HepG2 (cell line): Measurements from ENCODE around the gene ERBB3. TPM values are rescaled to one million over a fixed set of nuclear protein-coding genes. Genes with fewer than 3 reads are reported as not detected.
A peak's percentile ranks its signal among the peaks of the same experiment; 100 is the strongest.

Source experiments
- CREBL2 ChIP-seq: sonication (generic); formaldehyde crosslinking; IDR thresholded peaks from 2 replicates; pipeline ENCODE4 v1.8.1; 2023; ENCODE audit warnings: missing genetic modification reagents, mild to moderate bottlenecking, borderline replicate concordance
- CREM ChIP-seq, 2 experiments: sonication (generic) in 1 of 2; formaldehyde crosslinking in 1 of 2; IDR thresholded peaks; 2 replicates each; pipeline versions ENCODE4 v1.4.0 to v1.6.1; 2016 to 2020; ENCODE audit warnings: antibody characterized with exemption in 1 of 2, mild to moderate bottlenecking in 1 of 2, missing genetic modification reagents in 1 of 2
- EZH2 ChIP-seq: conservative IDR thresholded peaks from 2 replicates; pipeline ENCODE4 v1.6.1; 2012; ENCODE audit warnings: mild to moderate bottlenecking, low read depth, low read length, moderate library complexity
- HMGA1 ChIP-seq: sonication (generic); formaldehyde crosslinking; conservative IDR thresholded peaks from 2 replicates; pipeline ENCODE4 v1.4.0; 2020; ENCODE audit warnings: missing genetic modification reagents
- KDM3A ChIP-seq: IDR thresholded peaks from 2 replicates; pipeline ENCODE4 v1.6.1; 2018; ENCODE audit warnings: low read depth, missing compliant biosample characterization
- MYPOP ChIP-seq: sonication (generic); formaldehyde crosslinking; IDR thresholded peaks from 2 replicates; pipeline ENCODE4 v1.8.1; 2023; ENCODE audit warnings: mild to moderate bottlenecking, moderate library complexity, missing genetic modification reagents
- NFRKB ChIP-seq: fragments of 450-650 bp; IDR thresholded peaks from 2 replicates; pipeline ENCODE4 v1.6.1; 2017
- SIN3A ChIP-seq: IDR thresholded peaks from 2 replicates; pipeline ENCODE4 v1.6.1; 2011; ENCODE audit warnings: low read depth, mild to moderate bottlenecking, control low read depth, low read length, borderline replicate concordance
- THAP7 ChIP-seq: sonication (generic); formaldehyde crosslinking; IDR thresholded peaks from 2 replicates; pipeline ENCODE4 v1.8.1; 2023; ENCODE audit warnings: mild to moderate bottlenecking, missing genetic modification reagents
- ZFP41 ChIP-seq: sonication (generic); formaldehyde crosslinking; IDR thresholded peaks from 2 replicates; pipeline ENCODE4 v1.4.0; 2020; ENCODE audit warnings: mild to moderate bottlenecking, missing genetic modification reagents, borderline replicate concordance
- ZNF451 ChIP-seq: sonication (generic); formaldehyde crosslinking; IDR thresholded peaks from 2 replicates; pipeline ENCODE4 v1.5.0; 2020; ENCODE audit warnings: mild to moderate bottlenecking, missing genetic modification reagents
- ZNF557 ChIP-seq: sonication (generic); formaldehyde crosslinking; IDR thresholded peaks from 2 replicates; pipeline ENCODE4 v1.4.0; 2020; ENCODE audit warnings: missing genetic modification reagents
- ZNF572 ChIP-seq: sonication (generic); formaldehyde crosslinking; IDR thresholded peaks from 2 replicates; pipeline ENCODE4 v1.5.1; 2020; ENCODE audit warnings: mild to moderate bottlenecking, missing genetic modification reagents
- ZNF609 ChIP-seq: sonication (generic); formaldehyde crosslinking; IDR thresholded peaks from 2 replicates; pipeline ENCODE4 v1.4.0; 2020; ENCODE audit warnings: mild to moderate bottlenecking, missing genetic modification reagents, borderline replicate concordance
- ZNF674 ChIP-seq: sonication (generic); formaldehyde crosslinking; IDR thresholded peaks from 2 replicates; pipeline ENCODE4 v1.5.0; 2020; ENCODE audit warnings: low read depth, mild to moderate bottlenecking, missing genetic modification reagents
- ZNF784 ChIP-seq: sonication (generic); formaldehyde crosslinking; IDR thresholded peaks from 2 replicates; pipeline ENCODE4 v1.5.1; 2020; ENCODE audit warnings: missing genetic modification reagents, mild to moderate bottlenecking, borderline replicate concordance
- ZNF83 ChIP-seq: sonication (generic); formaldehyde crosslinking; IDR thresholded peaks from 2 replicates; pipeline ENCODE4 v1.4.0; 2020; ENCODE audit warnings: missing genetic modification reagents, mild to moderate bottlenecking, borderline replicate concordance
- polyA plus RNA-seq, 8 experiments: library from polyadenylated mRNA; depleted of rRNA in 3 of 8; stranded (reverse) in 7 of 8; unstranded in 1 of 8; fragments of >200 nt; fragmentation: Illumina TruSeq in 4 of 8; extraction: Trizol in 4 of 8; gene quantifications; 2 replicates each; pipeline versions ENCODE4 v1.2.1 to v1.2.3, GENCODE V29; 2011 to 2016; ENCODE audit warnings: low read depth in 4 of 8, missing spikeins in 1 of 8, mixed read lengths in 1 of 8; ENCODE audit not compliant: insufficient read depth in 1 of 8
- total RNA-seq, 5 experiments: library from RNA; depleted of rRNA; stranded (reverse); fragments of >200 nt; fragmentation: Illumina TruSeq; extraction: Trizol; gene quantifications; 2 replicates each; pipeline ENCODE4 v1.2.3, GENCODE V29; 2016; ENCODE audit warnings: low read depth in 1 of 5
- TF ChIP-seq, protein P1 (sequence below): sonication (generic); formaldehyde crosslinking; IDR thresholded peaks from 2 replicates; pipeline ENCODE4 v1.5.0; 2020; ENCODE audit warnings: missing genetic modification reagents

ERBB3 gene
- total and polyA plus RNA-seq, 2 of the 13 experiments (the other 11 are each of a cell fraction or from before 2014, with no cell fraction given) = 93.6 to 358 TPM

GRCh38 chr12:56104109-56104814, 24.3 kb downstream of the ERBB3 start, which contains the start of gene PA2G4 (continued):
- TF ChIP-seq ZNF784 (CRISPR knock-in tag) = peak; percentile 44; the same call in 1 of the 2 replicates
- TF ChIP-seq ZNF557 = 0 out of 2 replicates have a peak, but pooled peaks have one; percentile 53
- no peak for TF ChIP-seq ZNF83 (CRISPR knock-in tag)
- TF ChIP-seq NFRKB = no peak
- TF ChIP-seq KDM3A (CRISPR knock-in tag) = peak; percentile 78; the same call in 1 of the 2 replicates
- TF ChIP-seq CREBL2 (CRISPR knock-in tag) = 0 out of 2 replicates have a peak, but pooled peaks have one; percentile 67
- TF ChIP-seq SIN3A = peak; percentile 82; the same call in 1 of the 2 replicates
- TF ChIP-seq, protein P1, sequence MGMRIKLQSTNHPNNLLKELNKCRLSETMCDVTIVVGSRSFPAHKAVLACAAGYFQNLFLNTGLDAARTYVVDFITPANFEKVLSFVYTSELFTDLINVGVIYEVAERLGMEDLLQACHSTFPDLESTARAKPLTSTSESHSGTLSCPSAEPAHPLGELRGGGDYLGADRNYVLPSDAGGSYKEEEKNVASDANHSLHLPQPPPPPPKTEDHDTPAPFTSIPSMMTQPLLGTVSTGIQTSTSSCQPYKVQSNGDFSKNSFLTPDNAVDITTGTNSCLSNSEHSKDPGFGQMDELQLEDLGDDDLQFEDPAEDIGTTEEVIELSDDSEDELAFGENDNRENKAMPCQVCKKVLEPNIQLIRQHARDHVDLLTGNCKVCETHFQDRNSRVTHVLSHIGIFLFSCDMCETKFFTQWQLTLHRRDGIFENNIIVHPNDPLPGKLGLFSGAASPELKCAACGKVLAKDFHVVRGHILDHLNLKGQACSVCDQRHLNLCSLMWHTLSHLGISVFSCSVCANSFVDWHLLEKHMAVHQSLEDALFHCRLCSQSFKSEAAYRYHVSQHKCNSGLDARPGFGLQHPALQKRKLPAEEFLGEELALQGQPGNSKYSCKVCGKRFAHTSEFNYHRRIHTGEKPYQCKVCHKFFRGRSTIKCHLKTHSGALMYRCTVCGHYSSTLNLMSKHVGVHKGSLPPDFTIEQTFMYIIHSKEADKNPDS (CRISPR knock-in tag) = peak; percentile 86; the same call in 1 of the 2 replicates
- peak; percentile 92 for TF ChIP-seq ZNF451
- no peak; the same call in 1 of the 2 replicates for TF ChIP-seq THAP7 (CRISPR knock-in tag)
- TF ChIP-seq ZNF609 (CRISPR knock-in tag) = peak; percentile 72
- TF ChIP-seq ZFP41 = no peak; the same call in 1 of the 2 replicates
- peak; percentile 91 for TF ChIP-seq ZNF674 (CRISPR knock-in tag)
- peak; percentile 90; the same call in 1 of the 2 replicates for TF ChIP-seq MYPOP
- peak; percentile 49; the same call in 1 of the 2 replicates for TF ChIP-seq ZNF572 (CRISPR knock-in tag)
- TF ChIP-seq EZH2 = no peak
- TF ChIP-seq HMGA1 (CRISPR knock-in tag) = no peak
- TF ChIP-seq CREM (IDR thresholded peaks at IDR 0.05) = peak; percentile 93
- TF ChIP-seq CREM (CRISPR knock-in tag; IDR thresholded peaks at IDR 0.05) = no peak
